Measurements from ENCODE around the gene OSM. TPM values are rescaled to one million over a fixed set of nuclear protein-coding genes. Genes with fewer than 3 reads are reported as not detected.
A peak's percentile ranks its signal among the peaks of the same experiment; 100 is the strongest.

The OSM gene
- total RNA-seq, 2 donors from 2014 or later: 15.5 to 38.7 TPM

DNA sequence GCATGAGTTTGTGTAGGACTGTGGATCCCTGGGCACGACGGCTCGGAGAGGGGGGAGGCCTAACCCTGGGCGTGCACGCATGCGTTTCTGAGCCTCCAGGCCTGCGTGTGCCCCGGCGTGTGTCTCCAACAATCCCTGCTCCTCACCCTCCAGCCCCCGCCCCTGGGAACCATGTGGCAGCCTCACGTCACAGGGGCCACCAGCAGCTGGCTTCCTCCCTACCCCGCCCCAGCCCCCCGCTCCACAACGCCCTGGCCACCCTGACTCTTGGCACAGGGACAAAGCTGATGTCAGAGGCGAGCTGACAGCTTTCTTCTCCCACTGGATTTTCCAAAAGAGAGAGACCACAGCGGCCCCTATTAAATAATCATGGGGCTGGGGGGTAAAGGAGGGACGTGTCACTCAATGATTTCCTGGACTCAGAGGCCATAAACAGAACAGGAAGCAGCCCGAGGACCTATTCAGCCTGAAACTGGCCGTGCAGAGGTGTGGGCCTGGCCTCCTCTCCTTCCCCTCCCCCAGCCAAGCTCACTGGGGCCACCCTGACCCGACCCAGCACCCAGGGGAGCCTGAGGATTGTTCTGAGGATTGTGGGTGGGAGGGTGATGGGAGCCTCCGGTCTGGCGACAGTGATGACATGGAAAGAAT lies 13.3 kb downstream of the OSM start:
- Mint-ChIP-seq H3K27ac (peak overlapping the region; percentile 12 to 14), H3K4me1 (ENCODE audit: low read depth in 2 of 2) (peaks cover 11 to 14% of the 10 kb centered on the region in 2 donors), H3K4me3 (peak overlapping the region; percentile 37), H3K36me3 (no peaks in the 10 kb centered on the region), H3K9me3 (no peaks in the 10 kb centered on the region), H3K27me3 (peaks cover 4 to 5% of the 10 kb centered on the region in 2 donors)
- DNase-seq (ENCODE audit: low spot score) (no peak), ATAC-seq (peak in 1 of 2 donors; percentile 50)

DNA sequence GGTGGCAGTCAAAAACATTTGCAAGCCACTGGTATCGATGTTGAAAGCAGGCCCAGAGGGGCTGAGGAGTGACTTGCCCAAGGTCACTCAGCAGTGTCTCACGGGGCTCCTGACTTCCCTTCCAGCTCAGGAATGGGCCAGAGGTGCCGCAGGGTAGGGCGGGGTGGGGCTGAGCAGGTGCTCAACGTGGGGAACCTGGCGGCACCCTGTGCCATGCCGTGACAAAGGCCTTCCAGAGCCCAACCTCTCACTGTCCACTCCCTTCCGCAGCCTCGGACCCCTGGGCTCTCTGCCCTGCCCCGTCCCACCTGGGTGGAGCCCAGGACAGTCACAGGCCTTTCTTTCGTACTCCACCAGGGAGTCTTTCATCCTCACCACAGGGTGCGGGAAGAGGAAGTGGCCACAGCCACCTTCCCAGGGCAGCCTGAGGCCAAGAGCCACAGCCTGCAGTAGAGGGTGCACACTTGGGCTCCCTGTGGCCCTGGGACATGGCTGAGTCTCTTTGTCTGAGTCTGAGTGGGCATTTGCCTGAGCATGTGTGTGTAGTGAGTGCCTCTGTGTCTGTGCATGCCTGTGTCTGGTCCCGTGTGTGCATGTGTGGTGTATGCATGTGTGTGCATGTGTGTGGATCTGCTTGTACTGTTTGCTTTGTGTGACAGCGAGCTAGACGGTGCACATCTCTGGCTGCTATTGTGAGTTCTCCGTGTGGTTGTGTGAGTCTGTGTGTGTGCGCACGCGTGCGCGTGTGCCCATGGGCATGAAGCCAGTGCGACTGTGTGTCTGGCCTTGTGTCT lies 14.0 kb downstream of the OSM start:
- no peaks in the 10 kb centered on the region for H3K9me3 Mint-ChIP-seq
- peaks cover 9 to 12% of the 10 kb centered on the region in 2 donors for H3K27me3 Mint-ChIP-seq
- no peaks in the 10 kb centered on the region for H3K36me3 Mint-ChIP-seq
- DNase-seq (ENCODE audit: low spot score) (no peak), ATAC-seq (peak in 1 of 2 donors; percentile 10)
- peaks cover 16 to 21% of the 10 kb centered on the region in 2 donors for H3K4me1 Mint-ChIP-seq (ENCODE audit: low read depth in 2 of 2)
- peak overlapping the region; percentile 12 to 14 for H3K27ac Mint-ChIP-seq
- peak overlapping the region; percentile 37 for H3K4me3 Mint-ChIP-seq

DNA sequence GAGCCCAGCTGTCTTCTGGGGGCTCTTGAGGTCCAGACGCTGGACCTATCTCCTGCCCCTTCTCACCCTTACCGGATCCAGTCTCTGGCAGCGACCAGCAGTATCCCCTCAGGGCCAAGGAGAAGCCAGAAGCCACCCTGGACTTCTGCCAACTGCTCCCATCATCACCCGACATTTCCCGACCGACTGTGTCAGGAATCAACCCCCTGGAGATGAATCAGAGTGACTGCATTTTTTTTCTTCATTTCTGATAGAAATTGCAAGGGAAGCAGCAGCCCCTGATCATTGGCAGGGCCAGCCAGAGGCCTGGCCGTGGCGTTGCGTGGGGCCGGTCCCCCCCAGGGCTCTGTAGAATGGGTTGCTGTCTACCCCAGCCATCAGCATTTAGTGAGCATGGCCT lies 14.9 kb downstream of the OSM start:
- no peak overlapping the region for H3K4me3 Mint-ChIP-seq
- peaks cover 19 to 27% of the 10 kb centered on the region in 2 donors for H3K4me1 Mint-ChIP-seq (ENCODE audit: low read depth in 2 of 2)
- no peak overlapping the region for H3K27ac Mint-ChIP-seq
- no peak for DNase-seq (ENCODE audit: low spot score)
- ATAC-seq: no peak
- H3K36me3 Mint-ChIP-seq: no peaks in the 10 kb centered on the region
- peaks cover 11 to 18% of the 10 kb centered on the region in 2 donors for H3K27me3 Mint-ChIP-seq
- H3K9me3 Mint-ChIP-seq: no peaks in the 10 kb centered on the region

DNA sequence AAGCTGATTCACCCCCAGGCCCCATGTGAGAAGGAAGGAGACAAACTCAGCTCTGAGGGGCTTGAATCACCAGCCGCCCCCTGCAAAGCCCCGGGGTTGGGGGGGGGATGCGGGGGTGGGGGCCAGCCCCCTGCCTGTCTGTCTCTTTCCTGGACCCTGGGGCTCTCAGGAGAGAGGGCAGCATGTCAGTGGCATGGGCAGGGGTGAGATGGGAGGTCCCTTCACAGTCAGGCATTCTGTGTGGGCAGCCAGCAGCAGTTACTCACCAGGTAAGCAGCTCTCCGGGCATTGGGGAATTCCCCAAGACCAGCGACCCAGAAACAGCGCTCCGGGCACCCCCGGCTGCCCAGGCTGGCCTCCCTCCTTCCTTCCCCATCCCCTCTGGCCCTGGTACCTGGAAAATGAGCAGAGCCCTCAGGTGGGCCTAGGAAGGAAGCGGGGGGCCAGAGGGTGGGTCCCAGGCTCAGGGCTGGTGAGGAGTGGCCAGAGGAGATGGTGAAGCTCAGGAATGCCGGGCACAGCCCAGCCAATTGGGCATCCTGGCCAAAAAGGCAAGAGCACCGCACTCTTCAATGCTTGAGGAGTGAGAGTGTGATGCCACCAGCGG lies 15.9 kb downstream of the OSM start:
- DNase-seq (ENCODE audit: low spot score) (no peak), ATAC-seq (no peak)
- Mint-ChIP-seq H3K27me3 (peaks cover 14 to 28% of the 10 kb centered on the region in 2 donors), H3K9me3 (no peaks in the 10 kb centered on the region), H3K4me1 (ENCODE audit: low read depth in 2 of 2) (peaks cover 25 to 37% of the 10 kb centered on the region in 2 donors), H3K27ac (no peak overlapping the region), H3K4me3 (no peak overlapping the region), H3K36me3 (no peaks in the 10 kb centered on the region)

DNA sequence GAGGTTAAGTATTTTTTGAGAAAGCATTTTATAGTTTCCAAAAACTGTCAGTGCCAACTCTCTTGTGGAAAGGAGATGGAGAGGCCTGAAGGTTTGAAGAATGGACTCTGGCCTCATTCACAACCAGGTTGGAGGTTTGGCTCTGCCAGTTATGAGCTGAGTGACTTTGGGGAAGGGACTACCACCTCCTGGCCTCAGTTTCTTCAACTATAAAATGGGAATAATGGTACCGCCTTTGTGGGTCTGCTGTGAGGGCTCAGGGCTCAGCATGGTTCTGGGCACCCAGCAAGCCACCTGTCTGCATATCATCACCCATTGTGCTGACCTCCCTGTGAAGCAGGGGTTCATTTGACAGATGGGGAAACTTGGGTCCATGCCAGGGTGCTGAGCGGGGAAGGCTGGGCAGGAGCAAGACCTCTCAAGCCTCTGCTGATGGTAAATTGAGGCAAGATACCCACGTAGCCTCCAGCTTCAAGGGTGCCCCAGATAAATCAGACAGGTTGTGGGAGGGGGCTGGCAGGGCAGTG lies 16.5 kb downstream of the OSM start:
- ATAC-seq (no peak), DNase-seq (ENCODE audit: low spot score) (no peak)
- Mint-ChIP-seq H3K9me3 (no peaks in the 10 kb centered on the region), H3K36me3 (no peaks in the 10 kb centered on the region), H3K4me1 (ENCODE audit: low read depth in 2 of 2) (peaks cover 30 to 42% of the 10 kb centered on the region in 2 donors), H3K27ac (no peak overlapping the region), H3K4me3 (no peak overlapping the region), H3K27me3 (peaks cover 18 to 29% of the 10 kb centered on the region in 2 donors)

DNA sequence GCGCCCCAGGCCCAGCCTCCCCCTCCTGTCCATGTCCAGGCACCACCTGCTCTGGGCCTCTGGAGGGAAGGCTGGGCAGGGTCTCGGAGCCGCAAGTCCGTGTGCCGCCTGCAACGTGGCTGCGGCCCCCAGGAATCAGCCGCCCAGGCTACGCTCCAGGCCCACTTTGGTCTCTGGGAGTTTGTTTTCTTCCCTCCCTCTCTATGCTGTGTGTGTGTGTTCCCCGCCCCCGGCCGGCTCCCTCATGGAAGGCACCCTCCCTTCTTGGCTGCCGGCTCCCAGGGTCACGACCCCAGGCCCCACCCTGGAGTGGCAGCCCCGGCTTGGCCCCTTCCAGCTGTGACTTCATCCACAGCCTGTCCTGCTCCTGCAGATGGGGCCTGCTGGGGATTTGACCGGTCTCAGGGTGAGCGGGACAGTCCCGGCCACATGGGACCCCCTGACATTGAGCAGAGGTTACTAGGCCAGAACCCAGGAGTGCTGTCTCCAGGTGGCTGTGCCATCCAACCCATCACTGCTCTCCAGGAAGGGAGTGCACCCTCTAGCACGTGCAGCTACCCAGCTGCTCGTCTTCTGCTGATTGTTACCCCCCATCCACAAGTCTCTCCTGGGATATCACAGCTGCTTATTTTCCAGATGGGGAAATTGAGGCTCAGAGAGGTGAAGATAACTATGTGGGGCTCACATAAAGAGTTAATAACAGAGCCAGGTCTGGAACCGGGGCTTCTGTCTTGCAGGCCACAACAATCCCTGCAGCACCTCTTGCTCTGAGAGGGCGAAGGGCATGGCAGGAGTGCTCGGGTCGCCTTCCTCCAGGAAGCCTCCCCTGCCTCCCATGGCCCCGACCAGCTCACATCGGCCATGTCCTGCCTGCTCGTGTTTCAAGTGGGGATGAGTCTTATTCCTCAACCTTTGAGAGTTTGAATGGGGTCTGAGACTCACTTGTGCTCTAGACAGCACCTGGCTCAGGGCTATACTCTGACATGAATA lies 17.3 kb downstream of the OSM start:
- ATAC-seq: no peak
- H3K27ac Mint-ChIP-seq: peak overlapping the region in 1 of 2 donors; percentile 40
- no peak overlapping the region for H3K4me3 Mint-ChIP-seq
- DNase-seq (ENCODE audit: low spot score): no peak
- no peaks in the 10 kb centered on the region for H3K9me3 Mint-ChIP-seq
- peaks cover 30 to 42% of the 10 kb centered on the region in 2 donors for H3K4me1 Mint-ChIP-seq (ENCODE audit: low read depth in 2 of 2)
- H3K27me3 Mint-ChIP-seq: peaks cover 18 to 29% of the 10 kb centered on the region in 2 donors
- no peaks in the 10 kb centered on the region for H3K36me3 Mint-ChIP-seq

DNA sequence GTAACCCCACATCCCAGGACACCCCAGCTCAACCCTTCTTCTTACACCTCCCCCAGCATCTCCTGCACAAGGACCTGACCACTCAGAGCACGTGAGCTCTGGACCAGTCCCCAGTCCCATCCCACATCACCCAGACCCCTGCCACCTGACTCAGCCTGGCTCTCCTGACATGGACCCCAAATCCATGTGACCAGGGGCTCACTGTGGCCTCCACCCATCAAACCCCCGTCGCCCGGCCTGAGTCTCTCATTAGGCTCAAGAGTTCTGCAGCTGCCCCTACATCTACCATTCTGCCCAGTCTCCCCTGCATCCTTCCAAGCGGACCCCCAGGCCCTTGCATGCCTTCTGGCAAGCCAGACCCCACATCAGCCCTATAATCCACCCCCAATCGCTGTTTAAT lies 18.2 kb downstream of the OSM start:
- Mint-ChIP-seq H3K27me3 (peaks cover 18 to 29% of the 10 kb centered on the region in 2 donors), H3K27ac (peak overlapping the region in 1 of 2 donors; percentile 40), H3K4me3 (peak overlapping the region; percentile 39), H3K36me3 (no peaks in the 10 kb centered on the region), H3K4me1 (ENCODE audit: low read depth in 2 of 2) (peaks cover 30 to 42% of the 10 kb centered on the region in 2 donors), H3K9me3 (no peaks in the 10 kb centered on the region)
- DNase-seq (ENCODE audit: low spot score) (no peak), ATAC-seq (no peak)

DNA sequence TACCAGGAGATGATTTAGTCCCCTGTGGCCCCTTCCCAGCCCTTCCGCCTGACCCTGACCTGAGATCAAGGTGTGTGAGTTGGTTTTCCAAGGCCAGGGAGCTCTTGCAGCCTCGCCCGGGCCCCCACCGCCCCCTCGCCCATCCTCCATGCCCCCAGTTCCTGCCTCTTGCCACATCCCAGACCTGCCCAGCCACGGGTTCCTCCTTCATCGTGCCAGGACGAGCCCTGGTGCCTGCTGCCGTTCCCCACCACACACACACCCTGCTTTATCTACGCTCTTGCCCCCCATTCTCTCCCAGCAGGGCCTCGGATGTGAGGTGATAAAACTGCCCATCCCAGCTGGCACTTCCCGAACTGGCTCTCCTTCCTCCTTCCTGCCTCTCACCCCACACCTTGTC lies 18.7 kb downstream of the OSM start:
- peaks cover 29 to 39% of the 10 kb centered on the region in 2 donors for H3K4me1 Mint-ChIP-seq (ENCODE audit: low read depth in 2 of 2)
- no peaks in the 10 kb centered on the region for H3K9me3 Mint-ChIP-seq
- ATAC-seq: no peak
- peaks cover 18 to 29% of the 10 kb centered on the region in 2 donors for H3K27me3 Mint-ChIP-seq
- no peaks in the 10 kb centered on the region for H3K36me3 Mint-ChIP-seq
- DNase-seq (ENCODE audit: low spot score): no peak
- H3K27ac Mint-ChIP-seq: peak overlapping the region in 1 of 2 donors; percentile 40
- H3K4me3 Mint-ChIP-seq: peak overlapping the region; percentile 39

DNA sequence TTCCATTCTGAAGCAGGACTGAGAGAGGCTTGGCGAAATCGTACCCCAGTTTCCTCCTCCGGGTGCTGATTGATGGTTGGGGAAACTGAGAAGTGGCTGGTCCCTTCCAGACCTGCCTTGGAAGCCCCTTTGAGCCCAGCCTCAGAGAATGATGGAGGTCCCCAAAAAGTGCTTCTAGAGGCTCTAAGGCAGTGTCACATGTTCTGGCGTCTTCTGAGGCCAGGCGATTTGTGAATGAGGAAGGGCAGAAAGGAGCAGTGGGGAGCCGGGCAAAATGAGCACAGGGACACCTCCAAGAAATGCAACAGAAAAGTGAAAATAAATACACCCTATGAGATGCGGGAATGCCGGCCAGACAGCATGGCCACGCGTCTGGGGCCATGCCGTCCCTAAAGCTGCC lies 19.1 kb downstream of the OSM start:
- Mint-ChIP-seq H3K4me1 (ENCODE audit: low read depth in 2 of 2) (peaks cover 25 to 35% of the 10 kb centered on the region in 2 donors), H3K27ac (peak overlapping the region in 1 of 2 donors; percentile 6), H3K9me3 (no peaks in the 10 kb centered on the region), H3K36me3 (no peaks in the 10 kb centered on the region), H3K4me3 (peak overlapping the region; percentile 30), H3K27me3 (peaks cover 18 to 29% of the 10 kb centered on the region in 2 donors)
- DNase-seq (ENCODE audit: low spot score): no peak
- no peak for ATAC-seq

DNA sequence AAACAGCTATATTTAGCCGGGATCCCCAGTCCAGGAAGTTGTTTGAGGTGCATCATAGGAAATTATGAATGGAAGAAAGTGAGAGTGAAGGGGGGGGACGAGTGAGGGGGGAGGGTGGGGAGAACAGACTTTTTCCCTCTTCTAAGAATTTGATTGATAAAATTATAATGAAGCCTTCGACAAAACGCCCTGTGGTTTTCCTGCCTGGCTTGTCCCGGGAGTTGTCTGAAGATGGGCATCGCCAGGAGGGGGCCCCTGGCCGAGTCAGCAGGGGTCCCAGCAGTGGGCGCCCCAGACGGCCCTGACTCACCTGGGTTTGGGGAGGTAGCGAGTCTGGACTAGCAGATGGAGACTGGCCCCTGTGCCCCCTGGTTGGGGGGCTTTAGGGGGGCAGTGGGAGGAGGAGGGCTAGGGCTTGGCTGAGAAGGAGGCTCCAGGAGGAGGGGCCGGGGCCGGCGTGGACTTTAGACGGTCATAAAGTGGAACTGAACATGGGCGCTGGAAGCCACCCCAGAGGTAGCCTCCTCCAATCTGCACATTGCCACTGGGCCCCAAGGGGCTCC lies 19.8 kb downstream of the OSM start:
- peak in 1 of 2 donors; percentile 5 for ATAC-seq
- H3K4me1 Mint-ChIP-seq (ENCODE audit: low read depth in 2 of 2): peaks cover 24 to 34% of the 10 kb centered on the region in 2 donors
- H3K27ac Mint-ChIP-seq: peak overlapping the region; percentile 15 to 60
- H3K9me3 Mint-ChIP-seq: no peaks in the 10 kb centered on the region
- peaks cover 18 to 29% of the 10 kb centered on the region in 2 donors for H3K27me3 Mint-ChIP-seq
- DNase-seq (ENCODE audit: low spot score): no peak
- peak overlapping the region; percentile 91 for H3K4me3 Mint-ChIP-seq
- no peaks in the 10 kb centered on the region for H3K36me3 Mint-ChIP-seq

DNA sequence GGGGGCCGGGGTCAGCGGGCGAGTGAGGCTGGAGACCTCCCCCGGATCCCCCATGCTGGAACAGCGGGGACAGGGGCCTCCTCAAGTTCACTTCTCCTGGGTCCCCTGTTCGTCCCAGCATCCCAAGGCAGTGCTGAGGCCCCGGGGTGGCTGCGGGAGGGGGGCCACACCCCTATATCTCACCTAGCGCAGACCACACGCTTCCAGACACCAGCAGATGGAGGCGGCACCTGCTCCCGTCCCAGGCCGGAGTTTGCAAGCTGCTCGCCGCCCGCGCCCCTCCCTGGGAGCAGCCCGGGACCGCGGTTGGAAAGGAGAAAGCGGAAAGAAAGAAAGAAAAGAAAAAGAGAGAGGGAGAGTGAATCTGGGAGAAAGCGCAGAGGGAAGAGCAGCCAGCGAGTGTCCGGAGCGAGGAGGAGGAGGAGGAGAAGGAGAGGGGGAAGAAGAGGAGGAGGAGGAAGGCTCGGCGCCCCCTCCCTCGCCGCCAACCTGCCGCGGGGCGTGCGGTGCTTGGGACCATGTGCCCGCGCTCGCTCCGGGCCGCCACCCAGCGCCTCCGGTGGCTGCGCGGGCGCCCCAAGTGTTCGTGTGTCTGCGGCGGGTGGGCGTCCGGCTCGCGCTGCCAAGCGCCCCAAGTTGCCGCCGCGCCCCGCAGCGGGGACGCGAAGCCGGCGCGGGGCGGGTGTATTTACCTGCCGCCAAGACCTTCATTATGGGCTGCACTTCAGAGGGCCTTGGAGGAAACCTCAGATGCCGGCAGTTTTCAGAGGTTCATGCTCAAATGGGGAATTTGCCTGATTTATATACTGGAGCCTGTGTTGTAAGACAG lies 20.5 kb downstream of the OSM start, which contains the start of gene LIF:
Gene LIF (minus strand): TSS at position 775 of the 829 bp plus-strand sequence. CDS start 64 bp downstream, at position 711.
- no peaks in the 10 kb centered on the region for H3K9me3 Mint-ChIP-seq

More for the DNA sequence above, 20.5 kb downstream of the OSM start, which contains the start of gene LIF:
- Mint-ChIP-seq H3K27me3 (peaks cover 18 to 29% of the 10 kb centered on the region in 2 donors), H3K4me3 (peak within 1 kb of the TSS; percentile 91), H3K36me3 (no peaks in the 10 kb centered on the region), H3K27ac (peak within 1 kb of the TSS; percentile 15 to 60), H3K4me1 (ENCODE audit: low read depth in 2 of 2) (peaks cover 24 to 34% of the 10 kb centered on the region in 2 donors)
- DNase-seq (ENCODE audit: low spot score): no peak
- ATAC-seq: peak; percentile 60 to 69

Measured in natural killer cell treated with Interleukin-12 subunit alpha and Interleukin-12 subunit beta and Interleukin-15 and Interleukin-18, amount 100 ng/mL, for 72 hours (primary cell).